ENCODE measurements around the gene PRAMEF20. TPM values are rescaled to one million over a fixed set of nuclear protein-coding genes. Genes with fewer than 3 reads are reported as not detected.
"Not testable (repeated sequence)": the region's sequence is repeated elsewhere in the genome, so short reads cannot be mapped to it uniquely, and the experiment has no call there.

Gene PRAMEF20
- total RNA-seq (2014; rRNA removed; shearing (Covaris generic)) = not detected in 2 replicates

DNA sequence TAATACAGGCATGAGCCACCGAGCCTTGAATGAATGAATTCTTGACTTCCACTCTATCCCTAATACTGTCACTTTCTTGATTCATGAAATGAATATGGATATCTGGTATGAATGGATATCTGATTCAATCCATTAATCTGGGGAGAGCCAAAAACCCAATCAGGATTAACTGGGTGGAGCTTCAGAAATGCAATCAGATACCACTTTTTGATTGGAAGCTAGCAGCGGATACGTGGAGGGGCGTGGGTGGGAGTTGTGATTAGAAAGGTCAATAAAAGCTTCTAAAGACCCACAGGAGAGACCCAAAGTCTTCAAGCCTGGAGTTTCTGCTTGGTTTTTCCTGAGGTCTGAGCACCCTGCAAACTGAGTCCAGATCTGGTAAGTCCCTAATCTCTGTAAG lies at the start of gene PRAMEF20:
Gene PRAMEF20 (plus strand): TSS at position 301 of the 400 bp plus-strand sequence. CDS start 5,905 bp downstream, outside the sequence.
- DNase-seq (ENCODE audit: low spot score) = not testable (repeated sequence)

DNA sequence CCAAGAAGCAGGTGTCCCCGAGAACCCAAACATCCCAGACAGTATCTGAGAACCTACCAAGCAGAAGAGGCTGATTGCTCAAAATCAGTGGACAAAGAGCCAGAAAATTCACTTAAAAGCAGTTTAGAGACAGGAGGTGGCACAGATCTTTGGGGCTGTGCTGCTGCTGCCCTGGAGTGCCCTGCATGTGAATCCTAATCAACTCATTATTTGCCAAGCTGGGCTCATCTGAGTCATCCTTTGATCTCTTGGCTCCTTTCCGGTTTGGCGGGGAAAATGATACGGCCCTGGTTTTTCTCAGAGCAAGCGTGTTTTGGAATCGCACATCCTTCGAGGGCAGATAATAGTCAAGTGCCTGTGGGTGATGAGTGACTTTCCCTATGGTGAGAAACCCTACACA lies 47.9 kb upstream of the PRAMEF20 start:
- DNase-seq (ENCODE audit: low spot score) = not testable (repeated sequence)

DNA sequence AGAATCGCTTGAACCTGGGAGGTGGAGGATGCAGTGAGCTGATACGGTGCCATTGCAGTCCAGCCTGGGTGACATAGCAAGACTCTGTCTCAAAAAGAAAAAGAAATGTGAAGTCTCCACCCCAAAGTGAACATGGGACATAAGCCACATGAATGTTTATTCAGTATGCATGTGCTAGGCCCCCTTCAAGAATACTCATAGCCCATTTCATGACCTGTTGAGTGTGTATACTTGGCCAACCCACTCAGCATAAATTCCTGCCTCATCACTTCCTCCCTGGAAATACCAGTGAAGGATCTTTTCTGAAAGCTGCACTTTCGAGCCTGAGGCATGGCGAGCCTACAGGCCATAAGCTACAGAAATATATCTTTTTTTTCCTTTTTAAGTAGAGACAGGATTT lies 45.3 kb upstream of the PRAMEF20 start:
- DNase-seq (ENCODE audit: low spot score) = not testable (repeated sequence)

DNA sequence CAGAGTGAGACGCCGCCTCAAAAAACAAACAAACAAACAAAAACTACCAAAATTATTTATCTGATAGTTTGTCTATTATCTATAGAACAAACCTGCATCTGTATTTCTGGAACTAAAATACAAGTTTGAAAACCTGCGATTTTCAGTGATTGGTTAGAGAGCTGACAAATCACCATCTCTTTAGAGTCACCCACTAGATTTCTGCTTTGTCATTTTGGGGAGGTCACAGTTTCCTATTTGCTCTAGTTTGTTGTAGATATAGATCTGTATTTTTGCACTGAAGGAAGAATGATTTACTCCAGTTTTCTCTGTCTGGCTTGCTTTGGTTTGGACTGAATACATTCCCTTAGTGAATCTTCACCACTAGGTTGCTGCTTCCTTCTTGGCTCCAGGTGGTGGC lies 43.7 kb upstream of the PRAMEF20 start:
- not testable (repeated sequence) for DNase-seq (ENCODE audit: low spot score)

DNA sequence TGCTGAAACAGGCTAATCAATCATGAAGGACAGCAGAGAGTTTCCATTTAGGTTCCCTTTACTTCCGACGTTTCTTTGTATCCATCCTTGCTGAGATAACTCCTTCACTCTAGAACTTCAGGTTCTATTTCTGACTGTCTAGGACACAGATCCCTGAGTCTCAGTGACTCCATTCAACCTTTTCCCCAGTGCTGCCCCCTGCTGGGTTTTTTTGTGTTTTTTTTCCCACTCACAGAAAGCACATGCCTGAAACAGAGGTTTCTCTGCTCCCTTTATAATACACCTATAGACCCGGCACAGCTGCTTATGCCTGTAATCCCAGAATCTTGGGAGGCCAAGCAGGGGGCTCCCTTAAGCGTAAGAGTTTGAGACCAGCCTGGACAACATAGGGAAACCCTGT lies 41.7 kb upstream of the PRAMEF20 start:
- not testable (repeated sequence) for DNase-seq (ENCODE audit: low spot score)

- not testable (repeated sequence) for DNase-seq (ENCODE audit: low spot score)
These were observed 31.3 kb upstream of the PRAMEF20 start for GRCh38 chr1:13378983-13379382.

DNA sequence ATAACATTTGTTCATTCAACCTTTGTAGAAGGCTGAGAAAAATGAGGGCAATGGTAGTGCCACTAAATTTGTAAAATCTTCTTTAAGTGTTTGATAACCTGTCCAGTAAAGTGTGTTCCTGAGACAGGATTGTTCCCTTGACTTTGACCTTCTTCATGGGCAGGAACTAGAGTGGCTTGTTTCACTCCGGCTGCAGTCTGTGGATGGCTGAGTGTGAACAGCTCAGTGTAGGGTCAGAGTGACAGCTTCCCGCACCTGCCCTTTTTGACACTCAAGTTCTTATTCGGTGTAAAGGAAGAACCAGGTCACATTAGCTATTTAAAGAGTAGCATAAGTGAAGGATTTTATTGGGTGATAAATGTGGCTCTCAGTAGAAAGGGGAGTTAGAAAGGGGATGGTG lies 29.9 kb upstream of the PRAMEF20 start:
- DNase-seq (ENCODE audit: low spot score) = not testable (repeated sequence)

DNA sequence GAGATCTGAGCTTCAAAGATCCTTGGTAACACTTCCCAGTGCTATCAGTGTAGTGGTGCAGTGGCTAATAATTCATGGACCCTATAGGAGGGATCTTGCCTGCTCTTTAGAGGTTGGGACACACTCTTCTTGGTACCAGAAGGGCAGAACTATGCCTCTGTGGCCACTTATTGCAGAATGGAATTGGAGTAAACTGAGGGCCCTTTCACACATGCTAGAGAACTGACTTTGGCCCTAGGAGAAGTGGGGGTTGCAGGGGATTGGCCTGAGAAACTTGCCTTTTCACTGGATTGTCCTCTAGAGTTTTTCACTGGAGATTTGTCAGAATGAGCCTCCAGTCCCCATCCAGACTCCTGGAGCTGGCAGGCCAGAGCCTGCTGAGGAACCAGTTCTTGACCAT lies 20.9 kb upstream of the PRAMEF20 start, which contains the start of gene PRAMEF17:
Gene PRAMEF17 (plus strand): TSS at position 301 of the 400 bp plus-strand sequence. CDS start 26 bp downstream, at position 327.
- DNase-seq (ENCODE audit: low spot score) = not testable (repeated sequence)

DNA sequence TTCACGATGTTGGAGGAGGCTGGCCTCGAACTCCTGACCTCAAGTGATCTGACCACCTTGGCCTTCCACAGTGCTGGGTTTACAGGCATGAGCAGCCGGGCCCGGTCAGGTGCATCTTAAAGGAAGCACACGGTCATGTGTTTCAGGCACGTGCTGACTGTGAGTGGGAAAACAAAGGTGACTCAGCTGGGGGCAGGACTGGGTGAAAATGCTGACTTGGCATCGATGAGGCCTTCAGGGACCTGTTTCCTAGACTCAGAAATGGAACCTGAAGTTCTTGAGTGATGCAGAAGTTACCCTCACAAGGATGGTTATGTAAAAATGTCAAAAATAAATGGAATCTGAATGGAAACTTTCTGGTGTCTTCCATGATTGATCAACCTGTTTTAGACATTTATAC lies 17.2 kb upstream of the PRAMEF20 start:
- DNase-seq (ENCODE audit: low spot score) = not testable (repeated sequence)

DNA sequence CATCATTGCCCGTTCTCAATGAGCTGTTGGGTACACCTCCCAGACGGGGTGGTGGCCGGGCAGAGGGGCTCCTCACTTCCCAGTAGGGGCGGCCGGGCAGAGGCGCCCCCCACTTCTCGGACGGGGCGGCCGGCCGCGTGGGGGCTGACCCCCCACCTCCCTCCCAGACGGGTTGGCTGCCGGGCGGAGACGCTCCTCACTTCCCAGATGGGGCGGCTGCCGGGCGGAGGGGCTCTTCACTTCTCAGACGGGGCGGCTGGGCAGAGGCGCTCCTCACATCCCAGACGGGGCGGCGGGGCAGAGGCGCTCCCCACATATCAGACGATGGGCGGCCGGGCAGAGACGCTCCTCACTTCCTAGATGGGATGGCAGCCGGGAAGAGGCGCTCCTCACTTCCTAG lies 15.5 kb upstream of the PRAMEF20 start:
- not testable (repeated sequence) for DNase-seq (ENCODE audit: low spot score)

- DNase-seq (ENCODE audit: low spot score) = not testable (repeated sequence)
These were observed 14.9 kb upstream of the PRAMEF20 start for GRCh38 chr1:13395311-13395710.

GRCh38 chr1:13407811-13408210 lies 2.4 kb upstream of the PRAMEF20 start:
- no peak for DNase-seq (ENCODE audit: low spot score)

- DNase-seq (ENCODE audit: low spot score) = no peak
These were observed 20.2 kb downstream of the PRAMEF20 start for GRCh38 chr1:13430495-13430894.

- DNase-seq (ENCODE audit: low spot score) = no peak
These were observed 22.0 kb downstream of the PRAMEF20 start for GRCh38 chr1:13432251-13432650.

DNA sequence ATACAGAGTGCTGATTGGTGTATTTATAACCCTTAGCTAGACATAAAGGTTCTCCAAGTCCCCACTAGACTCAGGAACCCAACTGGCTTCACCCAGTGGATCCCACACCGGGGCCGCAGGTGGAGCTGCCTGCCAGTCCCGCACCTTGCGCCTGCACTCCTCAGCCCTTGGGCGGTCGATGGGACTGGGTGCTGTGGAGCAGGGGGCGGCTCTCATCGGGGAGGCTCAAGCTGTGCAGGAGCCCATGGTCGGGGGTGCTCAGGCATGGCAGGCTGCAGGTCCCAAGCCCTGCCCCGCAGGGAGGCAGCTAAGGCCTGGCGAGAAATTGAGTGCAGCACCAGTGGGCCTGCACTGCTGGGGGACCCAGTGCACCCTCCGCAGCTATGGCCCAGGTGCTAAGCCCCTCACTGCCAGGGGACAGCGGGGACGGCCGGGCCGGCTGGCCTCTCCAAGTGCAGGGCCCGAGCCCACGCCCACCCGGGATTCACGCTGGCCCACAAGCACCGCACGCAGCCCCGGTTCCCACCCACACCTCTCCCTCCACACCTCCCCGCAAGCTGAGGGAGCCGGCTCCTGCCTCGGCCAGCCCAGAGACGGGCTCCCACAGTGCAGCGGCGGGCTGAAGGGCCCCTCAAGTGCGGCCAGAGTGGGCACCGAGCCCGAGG lies 23.6 kb downstream of the PRAMEF20 start:
- not testable (repeated sequence) for DNase-seq (ENCODE audit: low spot score)

DNA sequence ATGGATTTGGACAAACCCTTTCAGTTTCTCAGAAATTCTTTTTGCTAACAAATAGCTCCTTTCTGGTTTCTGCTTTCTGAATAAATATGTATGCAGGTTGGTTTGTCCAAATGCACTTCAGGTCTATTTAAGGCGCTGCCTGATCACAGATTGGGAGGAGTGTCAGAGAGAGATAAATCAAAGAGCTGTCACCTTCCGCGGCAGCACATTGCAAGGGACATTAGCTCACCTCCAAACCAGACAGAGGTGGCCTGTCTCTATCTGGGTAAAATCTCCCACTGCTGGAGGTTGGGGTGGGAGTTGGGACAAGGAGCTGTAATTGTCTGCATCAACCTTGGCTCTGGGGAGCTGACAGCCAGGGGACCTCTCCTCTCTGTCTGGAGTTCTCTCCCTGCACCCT lies 25.2 kb downstream of the PRAMEF20 start:
- DNase-seq (ENCODE audit: low spot score) = no peak

DNA sequence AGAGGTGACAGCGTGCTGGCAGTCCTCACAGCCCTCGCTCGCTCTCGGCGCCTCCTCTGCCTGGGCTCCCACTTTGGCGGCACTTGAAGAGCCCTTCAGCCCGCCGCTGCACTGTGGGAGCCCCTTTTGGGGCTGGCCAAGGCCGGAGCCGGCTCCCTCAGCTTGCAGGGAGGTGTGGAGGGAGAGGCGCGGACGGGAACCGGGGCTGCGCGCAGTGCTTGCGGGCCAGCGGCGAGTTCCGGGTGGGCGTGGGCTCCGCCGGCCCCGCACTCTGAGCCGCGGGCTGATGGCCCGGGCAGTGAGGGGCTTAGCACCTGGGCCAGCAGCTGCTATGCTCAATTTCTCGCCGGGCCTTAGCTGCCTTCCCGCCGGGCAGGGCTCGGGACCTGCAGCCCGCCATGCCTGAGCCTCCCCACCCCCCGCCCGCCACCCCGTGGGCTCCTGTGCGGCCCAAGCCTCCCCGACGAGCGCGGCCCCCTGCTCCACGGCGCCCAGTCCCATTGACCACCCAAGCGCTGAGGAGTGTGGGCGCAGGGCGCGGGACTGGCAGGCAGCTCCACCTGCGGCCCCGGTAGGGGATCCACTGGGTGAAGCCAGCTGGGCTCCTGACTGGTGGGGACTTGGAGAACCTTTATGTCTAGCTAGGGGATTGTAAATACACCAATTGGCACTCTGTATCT lies 29.0 kb downstream of the PRAMEF20 start:
- DNase-seq (ENCODE audit: low spot score) = not testable (repeated sequence)

DNA sequence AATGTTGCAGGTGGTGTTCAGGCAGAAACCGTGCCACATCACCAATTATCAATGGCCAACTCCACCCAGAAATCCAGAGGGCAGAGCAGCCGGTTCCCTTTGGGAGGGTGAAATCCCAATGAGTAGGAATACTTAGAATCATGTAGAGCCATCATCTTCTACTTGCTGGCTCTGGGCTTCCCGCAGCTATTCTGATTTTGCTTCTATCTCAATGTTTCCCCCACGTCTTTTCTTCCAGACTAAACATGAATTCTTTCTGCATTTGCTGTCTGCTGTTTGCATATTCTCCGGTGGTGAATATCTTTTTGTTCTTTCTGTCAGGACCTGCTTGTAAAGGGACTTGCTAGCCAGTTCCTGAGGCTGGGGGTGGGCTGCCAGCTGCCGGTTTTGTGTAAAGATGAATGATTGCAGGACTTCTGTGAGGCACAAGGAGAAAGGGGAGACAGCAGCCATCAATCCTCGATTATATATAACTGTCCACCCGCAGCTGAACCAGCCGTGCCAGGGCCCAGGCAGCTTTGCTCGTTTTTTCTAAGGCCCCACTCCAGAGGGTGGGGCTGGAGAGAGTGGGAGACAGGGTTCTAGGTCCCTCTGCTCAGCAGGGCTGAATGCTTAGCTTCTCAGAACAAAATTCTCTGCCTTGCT lies 33.2 kb downstream of the PRAMEF20 start:
- DNase-seq (ENCODE audit: low spot score) = no peak

DNA sequence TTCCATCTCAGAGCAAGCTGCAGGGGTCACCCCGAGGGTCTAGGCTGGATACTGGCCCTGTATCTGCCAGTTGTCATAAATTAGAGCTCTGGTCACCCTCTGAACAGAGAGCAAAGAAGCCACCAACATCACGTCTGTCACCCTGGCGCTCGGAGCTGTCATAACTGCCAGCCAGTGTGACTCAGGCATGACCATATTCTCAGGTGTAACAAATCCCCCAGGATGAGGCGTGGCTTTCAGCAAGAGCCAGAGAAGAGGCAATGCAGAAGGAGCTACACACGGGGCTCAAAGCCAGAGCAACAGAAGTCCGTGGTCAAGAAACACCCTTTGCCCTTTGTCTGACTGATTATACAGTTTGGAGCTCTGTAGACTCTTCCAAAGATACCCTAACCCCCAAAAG lies 40.0 kb downstream of the PRAMEF20 start:
- no peak for DNase-seq (ENCODE audit: low spot score)

- DNase-seq (ENCODE audit: low spot score) = peak; percentile 15
These were observed 41.2 kb downstream of the PRAMEF20 start for GRCh38 chr1:13451399-13451965.

DNA sequence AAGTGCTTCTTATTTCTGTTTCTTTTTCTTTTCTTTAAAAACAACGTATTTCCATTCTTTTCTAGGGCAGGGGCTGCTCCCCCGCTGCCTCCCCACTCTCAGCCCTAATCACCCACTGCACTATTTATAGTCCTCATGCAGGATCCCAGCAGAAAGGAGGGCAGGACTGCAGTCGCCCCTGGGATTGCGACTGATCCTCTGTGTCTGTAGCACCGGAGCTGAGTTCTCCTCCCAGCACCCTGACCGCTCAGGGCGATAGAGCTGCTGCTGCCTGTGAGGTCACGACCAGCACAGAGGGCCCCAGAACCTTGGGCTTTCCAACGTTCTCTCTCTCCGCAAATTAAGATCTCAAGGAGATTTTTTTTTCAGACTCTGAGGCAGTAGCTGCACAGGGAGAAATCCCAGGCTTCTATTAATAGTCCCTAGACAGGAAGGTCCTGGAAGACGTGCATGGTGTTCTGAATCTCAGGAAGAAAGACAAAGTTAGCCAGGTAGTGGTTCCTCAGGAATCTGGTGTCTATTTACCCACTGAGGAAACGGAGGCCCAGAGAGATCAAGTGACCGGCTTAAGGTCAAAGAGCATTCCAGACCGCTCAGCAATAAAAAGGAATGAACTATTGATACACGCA lies 46.8 kb downstream of the PRAMEF20 start:
- no peak for DNase-seq (ENCODE audit: low spot score)

DNA sequence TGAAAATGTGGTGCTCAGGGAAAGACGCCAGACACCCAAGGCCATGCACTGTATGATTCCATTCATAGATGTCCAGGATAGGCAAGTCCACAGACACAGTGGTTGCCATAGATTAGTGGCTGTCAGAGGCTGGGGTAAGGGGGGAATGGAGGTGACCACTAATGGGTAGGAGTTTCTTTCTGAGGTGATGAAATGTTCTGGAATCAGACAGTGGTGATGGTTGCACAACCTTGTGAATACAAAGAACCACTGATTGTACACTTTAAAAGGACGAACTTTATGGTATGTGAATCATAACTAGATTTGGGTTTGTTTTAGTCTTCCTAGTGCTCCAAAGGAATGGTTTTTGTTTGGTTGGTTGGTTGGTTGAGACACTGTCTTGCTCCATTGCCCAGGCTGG lies 51.7 kb downstream of the PRAMEF20 start:
- no peak for DNase-seq (ENCODE audit: low spot score)
